Mucosa of rectum (tissue), 2 donors: ENCODE data around the gene SLC38A5.

Experiments used
- H3K27ac ChIP-seq, 2 donors: one replicate each; pipeline ENCODE4 v1.7.0; 2013; ENCODE audit warnings: inconsistent platforms in 2 of 2, low read depth in 2 of 2, low read length in 2 of 2
- H3K27me3 ChIP-seq, 2 donors: one replicate each; pipeline ENCODE4 v1.7.0; 2013; ENCODE audit warnings: low read length in 2 of 2; ENCODE audit not compliant: control insufficient read depth in 2 of 2, insufficient read depth in 2 of 2
- H3K36me3 ChIP-seq, 2 donors: one replicate each; pipeline ENCODE4 v1.7.0; 2013; ENCODE audit warnings: low read length in 2 of 2; ENCODE audit not compliant: control insufficient read depth in 2 of 2, insufficient read depth in 2 of 2
- H3K4me1 ChIP-seq, 2 donors: one replicate each; pipeline ENCODE4 v1.7.0; 2013; ENCODE audit warnings: low read length in 2 of 2, mild to moderate bottlenecking in 1 of 2; ENCODE audit not compliant: control insufficient read depth in 2 of 2, insufficient read depth in 2 of 2
- H3K4me3 ChIP-seq, 2 donors: one replicate each; pipeline ENCODE4 v1.7.0; 2013; ENCODE audit warnings: low read length in 2 of 2
- H3K9ac ChIP-seq, 2 donors: one replicate each; pipeline ENCODE4 v1.7.0; 2013; ENCODE audit warnings: low read length in 2 of 2, low read depth in 1 of 2, mild to moderate bottlenecking in 1 of 2
- H3K9me3 ChIP-seq, 2 donors: one replicate each; pipeline ENCODE4 v1.7.0; 2013; ENCODE audit warnings: low read length in 2 of 2; ENCODE audit not compliant: control insufficient read depth in 2 of 2
- donor health status: healthy.
- donor health status: Normal muscosa, but diverticular disease.

Gene SLC38A5

DNA sequence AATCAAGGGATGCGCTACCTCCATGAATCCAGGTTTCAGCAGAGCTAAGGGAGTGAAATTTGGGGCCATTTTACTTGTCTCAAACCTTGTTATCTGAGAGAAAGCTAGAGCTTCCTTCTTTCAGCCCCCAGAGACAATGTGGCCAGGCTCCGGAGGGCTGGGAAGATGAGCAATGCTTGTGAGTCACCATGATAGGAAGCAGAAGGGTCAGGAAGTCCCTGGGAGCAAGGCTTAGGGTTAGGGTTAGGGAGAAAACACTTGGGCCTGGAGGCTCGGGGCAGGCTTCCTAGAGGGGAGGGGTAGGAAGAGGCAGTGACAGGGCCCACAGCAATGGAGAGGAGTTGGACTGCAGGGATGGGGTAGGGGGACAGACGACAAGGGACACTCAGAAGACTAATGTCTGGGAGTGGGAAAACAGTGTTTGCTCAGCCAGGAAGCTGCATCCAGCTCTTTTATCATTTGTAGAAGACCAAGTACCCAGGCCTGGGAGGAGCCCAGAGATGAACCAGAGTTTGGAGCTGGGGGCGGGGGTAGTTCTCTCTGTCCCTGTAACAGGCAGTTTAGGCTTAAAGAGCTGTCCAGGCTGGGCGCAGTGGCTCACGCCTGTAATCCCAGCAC, 22.3 kb upstream of the SLC38A5 start:
- H3K36me3 ChIP-seq, result no peaks in the 10 kb centered on the region
- no peak overlapping the region for H3K27ac ChIP-seq
- H3K9me3 ChIP-seq, result no peaks in the 10 kb centered on the region
- H3K9ac ChIP-seq, result no peak overlapping the region
- H3K27me3 ChIP-seq, result peaks cover 0 to 2% of the 10 kb centered on the region in 2 donors
- H3K4me3 ChIP-seq, result no peak overlapping the region
- no peaks in the 10 kb centered on the region for H3K4me1 ChIP-seq

DNA sequence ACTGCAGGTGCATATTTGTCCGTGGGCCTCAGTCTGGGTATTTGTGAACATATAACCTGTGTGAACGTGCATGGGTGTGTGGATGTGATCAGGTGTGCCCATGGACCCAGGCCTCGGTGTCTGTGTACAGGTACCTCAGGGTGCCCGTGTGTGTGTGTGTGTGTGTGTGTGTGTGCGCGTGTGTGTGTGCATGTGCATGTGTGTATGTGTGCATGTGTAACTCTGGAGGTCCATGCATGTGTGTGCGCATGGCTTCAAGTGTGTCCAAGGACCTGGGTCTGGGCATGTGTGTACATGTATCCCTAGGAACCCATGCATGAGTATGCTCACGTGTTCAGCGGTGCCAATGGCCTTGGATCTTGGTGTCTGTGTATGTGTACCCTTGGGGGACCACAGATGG, 21.7 kb upstream of the SLC38A5 start:
- Histone ChIP-seq H3K9me3 (no peaks in the 10 kb centered on the region), H3K4me1 (no peaks in the 10 kb centered on the region), H3K27ac (no peak overlapping the region), H3K4me3 (no peak overlapping the region), H3K9ac (no peak overlapping the region), H3K27me3 (peaks cover 0 to 2% of the 10 kb centered on the region in 2 donors), H3K36me3 (no peaks in the 10 kb centered on the region)

DNA sequence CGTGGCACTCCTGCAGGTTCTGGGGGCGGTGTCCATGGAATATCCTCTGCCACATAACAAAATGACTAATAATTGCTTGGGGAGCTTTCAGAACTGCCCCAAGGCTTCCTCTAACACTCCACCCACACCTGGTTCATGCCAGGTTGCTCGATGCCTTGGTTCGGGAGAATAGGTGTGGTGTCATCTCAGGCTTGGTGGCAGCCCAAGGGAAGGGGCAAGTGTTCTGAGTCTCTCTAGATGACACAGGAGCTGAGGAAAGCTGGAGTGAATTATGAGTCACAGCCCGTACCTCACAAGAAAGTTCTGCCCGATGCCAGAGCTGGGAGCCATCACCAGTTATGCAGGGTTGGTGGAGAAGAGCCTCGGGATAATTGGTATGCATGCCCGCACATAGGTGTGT, 20.6 kb upstream of the SLC38A5 start:
- Histone ChIP-seq H3K27ac (no peak overlapping the region), H3K9me3 (no peaks in the 10 kb centered on the region), H3K36me3 (no peaks in the 10 kb centered on the region), H3K9ac (no peak overlapping the region), H3K4me1 (no peaks in the 10 kb centered on the region), H3K4me3 (no peak overlapping the region), H3K27me3 (no peaks in the 10 kb centered on the region)

- no peak overlapping the region for H3K4me3 ChIP-seq
- H3K36me3 ChIP-seq, result no peaks in the 10 kb centered on the region
- no peak overlapping the region for H3K9ac ChIP-seq
- no peaks in the 10 kb centered on the region for H3K4me1 ChIP-seq
- H3K27me3 ChIP-seq, result no peaks in the 10 kb centered on the region
- no peak overlapping the region for H3K27ac ChIP-seq
- no peaks in the 10 kb centered on the region for H3K9me3 ChIP-seq
Measured at GRCh38 chrX:48489892-48490291, 19.8 kb upstream of the SLC38A5 start.

- no peak overlapping the region for H3K4me3 ChIP-seq
Measured at GRCh38 chrX:48489296-48489695, 19.2 kb upstream of the SLC38A5 start.

GRCh38 chrX:48488034-48488433, 18.0 kb upstream of the SLC38A5 start:
- peaks cover 0 to 3% of the 10 kb centered on the region in 2 donors for H3K36me3 ChIP-seq
- H3K27me3 ChIP-seq, result no peaks in the 10 kb centered on the region
- no peaks in the 10 kb centered on the region for H3K9me3 ChIP-seq
- H3K27ac ChIP-seq, result no peak overlapping the region
- no peak overlapping the region for H3K9ac ChIP-seq
- H3K4me1 ChIP-seq, result no peaks in the 10 kb centered on the region
- H3K4me3 ChIP-seq, result no peak overlapping the region

More at GRCh38 chrX:48489296-48489695, 19.2 kb upstream of the SLC38A5 start:
- H3K27ac ChIP-seq, result no peak overlapping the region
- no peaks in the 10 kb centered on the region for H3K9me3 ChIP-seq
- H3K9ac ChIP-seq, result no peak overlapping the region
- H3K36me3 ChIP-seq, result no peaks in the 10 kb centered on the region
- no peaks in the 10 kb centered on the region for H3K27me3 ChIP-seq
- H3K4me1 ChIP-seq, result no peaks in the 10 kb centered on the region

DNA sequence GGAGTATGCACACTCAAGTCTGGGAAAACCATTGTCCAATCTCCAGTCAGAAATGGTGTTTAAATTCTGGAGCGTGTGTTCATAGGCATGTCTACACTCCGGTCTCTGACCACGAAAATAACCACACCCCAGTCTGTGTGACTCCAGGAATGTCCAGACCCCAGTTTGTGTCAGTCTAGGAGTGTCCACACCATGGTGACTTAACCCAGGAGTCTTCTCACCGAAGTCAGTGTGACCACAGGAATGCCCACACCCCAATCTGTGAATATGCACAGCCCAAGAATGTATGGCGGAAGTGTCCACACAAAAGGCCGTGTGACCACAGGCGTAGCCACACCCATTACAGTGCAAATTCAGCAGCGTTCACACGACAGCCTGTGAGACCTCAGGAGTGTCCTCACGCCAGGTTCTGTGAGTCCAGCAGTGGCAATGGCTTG, 17.3 kb upstream of the SLC38A5 start:
- Histone ChIP-seq H3K9ac (no peak overlapping the region), H3K4me3 (no peak overlapping the region), H3K27me3 (no peaks in the 10 kb centered on the region), H3K9me3 (no peaks in the 10 kb centered on the region), H3K27ac (no peak overlapping the region), H3K4me1 (no peaks in the 10 kb centered on the region), H3K36me3 (peaks cover 2 to 6% of the 10 kb centered on the region in 2 donors)

DNA sequence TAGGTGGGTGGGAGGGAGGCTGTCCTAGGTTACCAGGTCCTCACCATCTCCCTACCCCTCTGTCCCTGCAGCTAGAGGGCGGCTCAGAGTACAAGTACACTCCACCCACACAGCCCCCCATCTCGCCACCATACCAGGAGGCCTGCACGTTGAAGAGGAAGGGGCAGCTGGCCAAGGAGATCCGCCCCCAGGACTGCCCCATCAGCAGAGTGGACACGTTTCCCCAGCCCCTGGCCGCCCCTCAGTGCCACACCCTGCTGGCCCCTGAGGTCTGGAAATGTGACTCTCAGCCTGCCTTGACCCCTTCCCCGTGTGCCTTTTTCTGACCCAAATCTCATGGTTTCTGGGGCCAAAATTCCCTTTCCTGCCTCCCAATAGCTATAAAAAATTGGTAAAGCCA, 12.5 kb upstream of the SLC38A5 start:
- Histone ChIP-seq H3K4me1 (peaks cover 0 to 2% of the 10 kb centered on the region in 2 donors), H3K9ac (no peak overlapping the region), H3K36me3 (peaks cover 6 to 18% of the 10 kb centered on the region in 2 donors), H3K4me3 (no peak overlapping the region), H3K27ac (no peak overlapping the region), H3K9me3 (no peaks in the 10 kb centered on the region), H3K27me3 (no peaks in the 10 kb centered on the region)

GRCh38 chrX:48480583-48480982, 10.5 kb upstream of the SLC38A5 start:
- Histone ChIP-seq H3K36me3 (peaks cover 6 to 18% of the 10 kb centered on the region in 2 donors), H3K4me3 (no peak overlapping the region), H3K9ac (no peak overlapping the region), H3K27ac (no peak overlapping the region), H3K4me1 (peaks cover 6 to 8% of the 10 kb centered on the region in 2 donors), H3K27me3 (no peaks in the 10 kb centered on the region), H3K9me3 (no peaks in the 10 kb centered on the region)

- Histone ChIP-seq H3K27me3 (no peaks in the 10 kb centered on the region), H3K9ac (no peak overlapping the region), H3K9me3 (no peaks in the 10 kb centered on the region), H3K4me1 (peaks cover 6 to 8% of the 10 kb centered on the region in 2 donors), H3K4me3 (no peak overlapping the region), H3K36me3 (peaks cover 6 to 18% of the 10 kb centered on the region in 2 donors), H3K27ac (no peak overlapping the region)
Measured at GRCh38 chrX:48480142-48480541, 10.1 kb upstream of the SLC38A5 start.
